Mucosa of descending colon (tissue), 3 donors: ENCODE results near the gene FIBCD1. TPM values are rescaled to one million over a fixed set of nuclear protein-coding genes. Genes with fewer than 3 reads are reported as not detected.
A peak's percentile ranks its signal among the peaks of the same experiment; 100 is the strongest.

ENCODE experiments used
- ATAC-seq: fragments of 200-7000 bp; cut with Tn5 transposase; one replicate; pipeline ENCODE4 v1.9.1; 2020; ENCODE audit warnings: mild to moderate bottlenecking, moderate library complexity
- DNase-seq, 3 donors: peaks; one replicate each; pipeline ENCODE4 v3.0.0-alpha.2; 2020
- H3K36me3 ChIP-seq: fragments of 200-600 bp; one replicate; pipeline ENCODE4 v1.8.0; 2021; ENCODE audit warnings: low read depth, mild to moderate bottlenecking
- H3K4me1 ChIP-seq: fragments of 200-600 bp; one replicate; pipeline ENCODE4 v1.8.0; 2021; ENCODE audit warnings: low read depth, mild to moderate bottlenecking
- H3K4me3 ChIP-seq: fragments of 200-600 bp; one replicate; pipeline ENCODE4 v1.8.0; 2021; ENCODE audit warnings: mild to moderate bottlenecking
- H3K9me3 ChIP-seq: fragments of 200-600 bp; one replicate; pipeline ENCODE4 v1.8.0; 2021; ENCODE audit warnings: mild to moderate bottlenecking
- intact Hi-C, 2 donors: fragments of 100-400 bp; cut with DNase I in 1 of 2; cut with micrococcal nuclease in 1 of 2; formaldehyde crosslinking; loops; one replicate each; pipeline versions ENCODE4 v1.11.0 to v1.11.1; 2022; cut with DNase I, micrococcal nuclease
- total RNA-seq, 3 donors: library from RNA; stranded (reverse); fragmentation: NEBNext Ultra II Directional in 2 of 3; extraction: Animal tissue kit (Norgen Biotek cat#: 25700) in 2 of 3; gene quantifications; one replicate each; pipeline versions ENCODE4 v1.2.1 to v1.2.4, GENCODE V29; 2021 to 2023
- TF ChIP-seq, protein P1 (sequence below): fragments of 200-600 bp; IDR thresholded peaks from one replicate; pipeline ENCODE4 v1.8.0; 2022; ENCODE audit warnings: antibody characterized with exemption, mild to moderate bottlenecking
- donor health status: DM: no; HTN: no; CAD: no; lungs with moderate emphysema.
- donor health status: DM: no; HTN: no; CAD: no.
- donor health status: DM: no; HTN: yes; CAD: no.

FIBCD1 gene
- total RNA-seq, 3 donors from 2014 or later: 2.6 to 10.7 (median 7.3) TPM

GRCh38 chr9:130883479-130883878 lies 55.6 kb downstream of the FIBCD1 start:
- Histone ChIP-seq H3K4me1 (no peaks in the 10 kb centered on the region), H3K36me3 (peaks cover 32% of the 10 kb centered on the region), H3K9me3 (no peaks in the 10 kb centered on the region), H3K4me3 (no peak overlapping the region)
- DNase-seq (peak in 1 of 3 donors; percentile 10), ATAC-seq (no peak)
- TF ChIP-seq, protein P1, sequence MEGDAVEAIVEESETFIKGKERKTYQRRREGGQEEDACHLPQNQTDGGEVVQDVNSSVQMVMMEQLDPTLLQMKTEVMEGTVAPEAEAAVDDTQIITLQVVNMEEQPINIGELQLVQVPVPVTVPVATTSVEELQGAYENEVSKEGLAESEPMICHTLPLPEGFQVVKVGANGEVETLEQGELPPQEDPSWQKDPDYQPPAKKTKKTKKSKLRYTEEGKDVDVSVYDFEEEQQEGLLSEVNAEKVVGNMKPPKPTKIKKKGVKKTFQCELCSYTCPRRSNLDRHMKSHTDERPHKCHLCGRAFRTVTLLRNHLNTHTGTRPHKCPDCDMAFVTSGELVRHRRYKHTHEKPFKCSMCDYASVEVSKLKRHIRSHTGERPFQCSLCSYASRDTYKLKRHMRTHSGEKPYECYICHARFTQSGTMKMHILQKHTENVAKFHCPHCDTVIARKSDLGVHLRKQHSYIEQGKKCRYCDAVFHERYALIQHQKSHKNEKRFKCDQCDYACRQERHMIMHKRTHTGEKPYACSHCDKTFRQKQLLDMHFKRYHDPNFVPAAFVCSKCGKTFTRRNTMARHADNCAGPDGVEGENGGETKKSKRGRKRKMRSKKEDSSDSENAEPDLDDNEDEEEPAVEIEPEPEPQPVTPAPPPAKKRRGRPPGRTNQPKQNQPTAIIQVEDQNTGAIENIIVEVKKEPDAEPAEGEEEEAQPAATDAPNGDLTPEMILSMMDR: no peak
- intact Hi-C loops: no loop called here

- ATAC-seq (peak; percentile 17), DNase-seq (peak in 1 of 3 donors; percentile 33)
- Histone ChIP-seq H3K9me3 (no peaks in the 10 kb centered on the region), H3K4me1 (no peaks in the 10 kb centered on the region), H3K4me3 (no peak overlapping the region), H3K36me3 (peaks cover 32% of the 10 kb centered on the region)
- TF ChIP-seq, protein P1: no peak
- intact Hi-C loops: no loop called here
Observed at GRCh38 chr9:130882696-130883225, 56.3 kb downstream of the FIBCD1 start.

DNA sequence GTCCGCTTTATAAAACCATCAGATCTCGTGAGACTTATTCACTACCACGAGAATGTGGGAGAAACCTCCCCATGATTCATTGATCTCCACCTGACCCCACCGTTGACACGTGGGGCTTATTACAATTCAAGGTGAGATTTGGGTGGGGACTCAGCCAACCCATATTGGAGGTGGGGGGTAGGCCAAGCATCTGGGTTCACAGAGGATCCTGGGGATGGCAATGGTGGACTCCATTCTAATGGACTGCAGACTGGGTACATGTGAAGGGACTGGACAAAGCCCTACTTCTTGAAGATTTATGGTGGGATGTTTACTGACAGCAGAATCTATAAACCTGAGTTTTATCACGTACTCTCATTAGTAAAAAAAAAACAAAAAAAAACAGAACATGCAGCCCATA lies 57.5 kb downstream of the FIBCD1 start:
- DNase-seq (no peak), ATAC-seq (no peak)
- Histone ChIP-seq H3K9me3 (no peaks in the 10 kb centered on the region), H3K36me3 (peaks cover 32% of the 10 kb centered on the region), H3K4me3 (no peak overlapping the region), H3K4me1 (no peaks in the 10 kb centered on the region)
- intact Hi-C loops: no loop called here
- TF ChIP-seq, protein P1: no peak

GRCh38 chr9:130880599-130881220 lies 58.3 kb downstream of the FIBCD1 start:
- no peak for ATAC-seq
- Histone ChIP-seq H3K9me3 (no peaks in the 10 kb centered on the region), H3K4me3 (no peak overlapping the region), H3K36me3 (peaks cover 31% of the 10 kb centered on the region), H3K4me1 (no peaks in the 10 kb centered on the region)
- no peak for DNase-seq
- intact Hi-C loops: no loop called here
- TF ChIP-seq, protein P1: no peak

DNA sequence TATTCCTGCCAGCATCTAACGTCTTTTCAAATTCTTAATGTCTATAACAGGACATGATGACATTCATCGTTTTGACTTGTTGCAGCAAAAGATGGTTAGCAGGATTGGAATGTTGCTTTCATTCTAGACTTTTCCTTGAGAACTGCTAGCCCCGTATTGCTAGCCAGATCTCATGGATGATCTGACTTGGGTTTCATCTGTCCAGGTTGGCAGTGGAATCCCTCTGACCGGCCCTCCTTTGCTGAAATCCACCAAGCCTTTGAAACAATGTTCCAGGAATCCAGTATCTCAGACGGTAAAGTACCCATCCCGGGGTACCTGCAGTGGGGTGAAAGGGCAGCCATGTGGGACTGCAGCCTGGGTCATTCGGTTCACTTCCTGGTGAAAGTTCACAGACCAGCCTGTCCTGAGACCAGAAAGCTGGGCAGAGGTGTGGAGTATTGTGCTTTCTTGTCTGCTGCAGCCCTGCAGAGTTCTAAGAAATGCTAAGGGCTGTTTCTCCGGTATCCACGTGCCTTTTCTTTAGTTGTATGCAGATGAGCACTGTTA lies 59.1 kb downstream of the FIBCD1 start:
- Histone ChIP-seq H3K36me3 (peaks cover 23% of the 10 kb centered on the region), H3K9me3 (no peaks in the 10 kb centered on the region), H3K4me3 (no peak overlapping the region), H3K4me1 (no peaks in the 10 kb centered on the region)
- ATAC-seq (peak; percentile 44), DNase-seq (no peak)
- intact Hi-C loops: no loop called here
- TF ChIP-seq, protein P1: no peak
